ENCODE measurements around the gene SH3BP5.

The SH3BP5 gene

GRCh38 chr3:15228147-15228546 lies 104.2 kb downstream of the SH3BP5 start:
- DNase-seq: no peak

DNA sequence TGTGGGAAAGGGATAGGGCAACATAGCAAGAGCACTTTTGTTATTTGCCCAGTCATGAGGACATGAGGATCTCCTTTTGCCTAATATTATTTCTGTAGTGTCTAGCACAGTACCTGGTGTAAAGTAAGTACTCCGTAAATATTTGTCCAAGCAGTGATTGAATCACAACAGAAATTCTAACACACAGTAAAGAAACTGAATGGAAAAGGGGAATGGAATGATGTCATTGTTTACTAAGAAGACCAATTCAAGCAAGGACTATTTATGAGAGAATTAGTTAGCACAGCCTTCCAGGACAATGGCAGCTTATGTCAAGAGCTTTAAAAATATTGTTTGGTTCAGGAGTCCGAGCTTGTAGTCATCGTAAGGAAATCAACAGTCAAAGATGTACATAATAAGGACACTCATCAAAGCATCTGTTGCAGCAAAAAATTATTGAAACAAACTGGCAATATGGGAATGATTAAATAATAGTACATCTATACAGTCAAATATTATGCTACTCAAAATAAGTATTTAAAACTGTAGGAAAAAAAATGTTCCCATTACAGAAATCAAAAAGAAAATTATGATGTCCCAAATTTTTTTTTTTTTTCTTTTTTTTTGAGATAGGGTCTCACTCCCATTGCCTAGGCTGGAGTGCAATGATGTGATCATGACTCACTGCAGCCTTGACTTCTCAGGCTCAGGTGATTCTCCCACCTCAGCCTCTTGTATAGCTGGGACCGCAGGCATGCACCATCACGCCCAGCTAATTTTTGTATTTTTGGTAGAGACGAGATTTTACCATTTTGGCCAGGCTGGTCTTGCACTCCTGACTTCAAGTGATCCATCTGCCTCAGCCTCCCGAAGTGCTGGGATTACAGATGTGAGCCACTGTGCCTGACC lies 108.5 kb downstream of the SH3BP5 start:
- DNase-seq: no peak

DNA sequence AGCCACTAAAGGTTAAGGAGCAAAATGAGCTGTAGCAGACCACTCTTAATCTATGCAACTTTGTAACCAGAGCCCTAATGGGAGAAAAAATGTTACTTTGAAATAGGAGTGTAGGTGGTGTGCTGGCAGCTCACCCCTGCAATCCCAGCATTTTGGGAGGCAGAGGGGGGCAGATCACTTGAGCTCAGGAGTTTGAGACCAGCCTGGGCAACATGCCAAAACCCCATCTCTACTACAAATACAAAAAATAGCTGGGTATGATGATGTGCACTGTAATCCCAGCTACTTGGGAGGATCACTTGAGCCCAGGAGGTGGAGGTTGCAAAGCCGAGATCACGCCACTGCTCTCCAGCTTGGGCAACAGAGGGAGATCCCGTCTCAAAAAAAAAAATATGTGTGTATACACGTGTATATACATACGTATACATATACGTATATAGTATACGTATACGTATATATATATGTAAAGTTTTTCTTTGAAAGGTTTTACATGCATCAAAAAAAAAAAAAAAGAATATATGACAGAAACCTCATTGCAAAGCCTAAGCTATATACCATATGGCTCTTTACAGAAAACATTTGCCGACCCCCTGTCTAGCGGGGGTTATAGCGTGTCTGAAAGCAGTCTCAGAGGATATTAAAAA lies 110.7 kb downstream of the SH3BP5 start:
- no peak for DNase-seq

- no peak for DNase-seq
These were observed 111.7 kb downstream of the SH3BP5 start for GRCh38 chr3:15220661-15221060.

- no peak for DNase-seq
These were observed 112.3 kb downstream of the SH3BP5 start for GRCh38 chr3:15220056-15220455.

- no peak for DNase-seq
These were observed 113.7 kb downstream of the SH3BP5 start for GRCh38 chr3:15218689-15219088.

DNA sequence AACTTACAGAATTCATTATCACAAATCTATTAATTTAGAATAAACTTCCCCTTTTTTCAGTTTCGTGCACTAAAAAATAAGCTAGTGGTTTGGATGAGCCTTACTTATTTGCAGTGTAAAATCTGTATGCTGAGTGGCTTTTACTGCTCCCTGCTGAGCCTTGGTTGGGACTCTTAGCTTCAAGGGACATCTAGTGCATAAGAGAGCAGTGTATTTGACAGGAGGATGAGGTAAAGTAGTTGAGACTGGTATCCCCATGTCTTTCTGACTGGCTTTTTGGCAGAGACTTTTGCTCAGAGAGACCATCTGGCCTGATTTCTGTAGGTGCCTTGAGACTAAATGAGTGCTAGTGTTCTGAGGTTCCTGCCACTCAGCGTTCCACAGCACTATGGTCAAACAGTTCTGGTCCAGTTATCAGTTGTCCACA lies 114.5 kb downstream of the SH3BP5 start:
- no peak for DNase-seq

- DNase-seq: no peak
These were observed 115.2 kb downstream of the SH3BP5 start for GRCh38 chr3:15217011-15217671.

DNA sequence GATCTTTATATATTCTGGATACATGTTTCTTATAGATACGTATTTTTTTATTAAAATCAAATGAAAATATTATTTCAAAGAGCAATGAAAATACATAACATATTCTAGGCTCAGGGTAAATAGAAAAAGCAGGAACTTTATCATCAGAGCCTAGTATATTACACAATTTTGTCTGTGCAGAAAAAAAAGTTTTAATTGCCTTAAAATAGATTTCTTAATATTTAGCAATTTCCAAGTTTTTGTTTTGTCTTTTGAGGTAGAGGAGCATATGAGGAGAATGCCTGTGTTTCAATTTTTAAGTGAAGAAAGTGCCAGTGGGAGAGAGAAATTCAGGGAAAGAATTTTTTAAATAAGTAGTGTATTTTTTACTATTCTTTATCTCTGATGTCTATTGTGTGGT lies 115.9 kb downstream of the SH3BP5 start:
- DNase-seq: no peak

DNA sequence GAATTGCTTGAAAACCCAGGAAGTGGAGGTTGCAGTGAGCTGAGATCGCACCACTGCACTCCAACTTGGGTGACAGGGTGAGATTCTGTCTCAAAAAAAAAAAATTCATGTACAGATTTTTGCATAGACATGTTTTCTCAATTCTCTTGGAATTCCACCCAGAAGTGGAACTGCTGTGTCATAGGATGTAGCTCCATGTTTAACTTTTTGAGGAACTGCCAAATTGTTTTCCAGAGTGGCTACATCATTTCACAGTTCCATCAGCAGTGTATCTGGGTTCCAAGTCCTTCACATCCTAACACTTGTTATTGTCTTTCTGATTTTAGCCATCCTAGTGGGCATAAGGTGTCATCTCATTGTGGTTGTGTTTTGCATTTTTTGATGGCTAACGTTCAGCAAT lies 116.4 kb downstream of the SH3BP5 start:
- no peak for DNase-seq

- no peak for DNase-seq
These were observed 117.6 kb downstream of the SH3BP5 start for GRCh38 chr3:15214758-15215157.

- DNase-seq: no peak
These were observed 120.4 kb downstream of the SH3BP5 start for GRCh38 chr3:15211937-15212336.

GRCh38 chr3:15207836-15208504 lies 124.4 kb downstream of the SH3BP5 start:
- DNase-seq: no peak

DNA sequence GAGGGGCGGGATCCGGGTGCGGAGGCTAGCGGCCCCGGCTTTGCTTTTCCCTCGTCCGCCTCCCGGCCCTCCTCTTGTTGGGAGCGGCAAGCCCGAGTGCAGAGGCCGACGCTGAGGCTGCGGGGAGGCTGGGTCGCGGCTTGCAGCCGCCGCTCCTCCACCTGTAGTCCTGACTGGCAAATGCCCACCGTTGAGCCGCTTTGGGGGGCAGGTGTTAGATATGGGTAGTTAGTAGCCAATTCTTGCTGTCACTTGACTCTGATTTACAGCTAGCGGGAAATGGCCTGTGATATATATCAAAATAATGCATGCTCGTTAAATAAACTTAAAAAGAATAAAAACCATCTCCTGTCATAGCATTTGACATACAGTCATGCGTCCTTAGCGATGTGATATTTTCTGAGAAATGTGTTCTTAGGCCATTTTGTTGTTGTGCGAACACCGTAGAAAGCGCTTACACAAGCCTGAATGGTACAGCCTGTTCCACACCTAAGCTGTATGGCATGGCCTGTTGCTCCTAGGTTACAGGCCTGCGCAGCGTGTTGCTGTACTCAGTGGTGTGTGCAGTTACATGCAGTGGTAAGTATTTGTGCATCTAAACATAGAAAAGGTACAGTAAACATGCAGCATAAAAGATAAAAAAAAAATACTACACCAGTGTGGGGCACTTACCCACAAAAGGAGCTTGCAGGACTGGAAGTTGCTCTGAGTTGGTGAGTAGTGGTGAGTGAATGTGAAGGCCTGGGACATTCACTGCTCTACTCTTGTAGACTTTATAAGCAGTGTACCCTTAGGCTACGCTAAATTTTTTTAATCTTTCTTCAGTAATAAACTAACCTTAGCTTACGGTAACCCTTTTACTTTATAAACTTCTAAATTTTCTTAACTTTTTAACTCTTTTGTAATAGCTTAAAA lies 125.5 kb downstream of the SH3BP5 start:
- no peak for DNase-seq

- no peak for DNase-seq
These were observed 126.3 kb downstream of the SH3BP5 start, which contains the start of gene CAPN7 for GRCh38 chr3:15205934-15206661. Gene CAPN7, plus strand, starts transcription at chr3:15206246. Its CDS starts 250 bp downstream, at chr3:15206496.

DNA sequence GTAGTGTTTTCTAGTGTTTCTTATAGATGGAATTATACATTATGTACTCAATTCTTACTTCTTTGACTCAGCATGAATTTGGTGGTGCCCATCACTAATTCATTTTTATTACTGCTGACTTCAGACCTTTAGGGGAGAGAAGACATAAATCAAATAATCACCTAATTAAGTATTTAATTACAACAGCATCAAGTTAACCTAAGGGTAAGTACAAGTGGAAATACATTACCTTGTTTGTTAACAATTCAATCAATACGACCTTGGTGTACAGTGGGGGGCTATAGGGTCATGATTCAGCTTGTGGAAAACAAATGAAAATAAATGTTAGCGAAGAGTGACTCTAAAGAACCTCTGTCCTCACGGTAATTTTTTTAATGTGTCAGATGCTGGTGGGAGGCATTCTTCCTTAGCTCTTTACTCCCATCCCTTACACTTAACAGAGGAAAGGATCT lies 126.9 kb downstream of the SH3BP5 start:
- DNase-seq: no peak
